Lung (tissue), 12 donors: ENCODE measurements around the gene IGHMBP2. TPM values are rescaled to one million over a fixed set of nuclear protein-coding genes. Genes with fewer than 3 reads are reported as not detected.

Experiments used
- ATAC-seq: fragments of 200-7000 bp; cut with Tn5 transposase; one replicate; pipeline ENCODE4 v1.9.1; 2020; ENCODE audit warnings: moderate number of reproducible peaks; ENCODE audit not compliant: insufficient read depth, low FRiP score
- DNase-seq, 3 donors: peaks; one replicate each; pipeline ENCODE4 v3.0.0-alpha.2; 2013 to 2017
- H3K27ac ChIP-seq, 2 donors: one replicate each; pipeline ENCODE4 v1.5.1; 2013; ENCODE audit warnings: mild to moderate bottlenecking in 2 of 2, moderate library complexity in 2 of 2, control low read depth in 1 of 2, inconsistent platforms in 1 of 2, low read depth in 1 of 2, low read length in 1 of 2
- H3K27me3 ChIP-seq, 3 donors: one replicate each; pipeline ENCODE4 v1.5.1; 2013; ENCODE audit warnings: low read length in 2 of 3; ENCODE audit not compliant: control insufficient read depth in 3 of 3, insufficient read depth in 3 of 3
- H3K36me3 ChIP-seq, 4 donors: one replicate each; pipeline ENCODE4 v1.5.1; 2013; ENCODE audit warnings: low read length in 4 of 4, mild to moderate bottlenecking in 1 of 4, moderate library complexity in 1 of 4; ENCODE audit not compliant: control insufficient read depth in 4 of 4, insufficient read depth in 4 of 4
- H3K4me1 ChIP-seq, 5 donors: one replicate each; pipeline ENCODE4 v1.5.1; 2013; ENCODE audit warnings: low read length in 5 of 5, mild to moderate bottlenecking in 2 of 5, moderate library complexity in 1 of 5; ENCODE audit not compliant: control insufficient read depth in 5 of 5, insufficient read depth in 5 of 5
- H3K4me3 ChIP-seq: one replicate; pipeline ENCODE4 v1.5.1; 2013; ENCODE audit warnings: mild to moderate bottlenecking, control low read depth, moderate library complexity
- H3K9ac ChIP-seq, 2 donors: one replicate each; pipeline ENCODE4 v1.5.1; 2013; ENCODE audit warnings: low read length in 2 of 2, control low read depth in 1 of 2; ENCODE audit not compliant: insufficient read depth in 1 of 2
- H3K9me3 ChIP-seq, 4 donors: one replicate each; pipeline ENCODE4 v1.5.1; 2013; ENCODE audit warnings: low read length in 3 of 4, mild to moderate bottlenecking in 1 of 4, moderate library complexity in 1 of 4; ENCODE audit not compliant: control insufficient read depth in 4 of 4, insufficient read depth in 3 of 4
- WGBS, 2 donors: extraction: QIAGEN DNeasy Blood & Tissue Kit; methylation state at CpG; one replicate each; pipeline ENCODE4 v1.1.7; 2013; 5-methylcytosine and 5-hydroxymethylcytosine counted together
- polyA plus RNA-seq, 2 donors: library from polyadenylated mRNA; stranded (reverse); fragments of 200-250 nt; gene quantifications; one replicate each; pipeline ENCODE4 v1.2.1, GENCODE V29; 2013
- total RNA-seq, 2 donors: library from RNA; depleted of rRNA in 1 of 2; stranded (reverse); fragments of >200 nt in 1 of 2; gene quantifications; one replicate each; pipeline ENCODE4 v1.2.1, GENCODE V29; 2014 to 2021
- TF ChIP-seq, protein P1 (sequence below): IDR thresholded peaks from 2 replicates; pipeline ENCODE4 v1.5.1; 2012; ENCODE audit warnings: mild to moderate bottlenecking; ENCODE audit errors: control extremely low read depth, extremely low read depth
- donor health status: control.
- donor health status: control.
- donor health status: Bipolar disorder and iron deficiency.
- donor health status: healthy.
- donor health status: DM: yes; HTN: yes; CAD: no.

The IGHMBP2 gene
- total and polyA plus RNA-seq, 4 donors: 12.4 to 21.0 (median 17.6) TPM

DNA sequence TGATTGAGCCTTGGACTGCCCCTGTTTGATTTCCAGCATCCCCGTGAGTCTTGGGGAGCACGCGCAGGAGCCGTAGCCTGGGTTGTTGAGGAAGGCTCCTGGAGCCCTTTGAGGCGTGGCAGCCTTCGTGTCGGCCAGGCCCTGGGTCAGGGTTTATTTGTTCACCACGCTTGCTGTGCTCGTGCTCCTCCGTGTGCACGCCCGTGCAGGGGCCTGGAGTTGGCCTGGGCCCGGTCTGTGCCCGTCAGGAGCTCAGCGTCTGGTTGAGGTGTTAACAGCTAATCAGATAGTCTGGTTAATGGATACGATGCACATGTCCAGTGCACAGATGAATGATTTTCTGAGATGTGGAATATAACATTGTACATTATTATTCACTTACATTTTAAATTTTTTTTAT is 8.0 kb downstream of the IGHMBP2 start:
- no peak for DNase-seq
- H3K4me1 ChIP-seq: no peaks in the 10 kb centered on the region
- peaks cover 0 to 2% (median 0%) of the 10 kb centered on the region in 4 donors for H3K9me3 ChIP-seq
- 97 to 98% methylated on average over 16 of the region's 16 CpGs for WGBS, 2 donors
- peaks cover 9 to 46% (median 37%) of the 10 kb centered on the region in 4 donors for H3K36me3 ChIP-seq
- TF ChIP-seq, protein P1, sequence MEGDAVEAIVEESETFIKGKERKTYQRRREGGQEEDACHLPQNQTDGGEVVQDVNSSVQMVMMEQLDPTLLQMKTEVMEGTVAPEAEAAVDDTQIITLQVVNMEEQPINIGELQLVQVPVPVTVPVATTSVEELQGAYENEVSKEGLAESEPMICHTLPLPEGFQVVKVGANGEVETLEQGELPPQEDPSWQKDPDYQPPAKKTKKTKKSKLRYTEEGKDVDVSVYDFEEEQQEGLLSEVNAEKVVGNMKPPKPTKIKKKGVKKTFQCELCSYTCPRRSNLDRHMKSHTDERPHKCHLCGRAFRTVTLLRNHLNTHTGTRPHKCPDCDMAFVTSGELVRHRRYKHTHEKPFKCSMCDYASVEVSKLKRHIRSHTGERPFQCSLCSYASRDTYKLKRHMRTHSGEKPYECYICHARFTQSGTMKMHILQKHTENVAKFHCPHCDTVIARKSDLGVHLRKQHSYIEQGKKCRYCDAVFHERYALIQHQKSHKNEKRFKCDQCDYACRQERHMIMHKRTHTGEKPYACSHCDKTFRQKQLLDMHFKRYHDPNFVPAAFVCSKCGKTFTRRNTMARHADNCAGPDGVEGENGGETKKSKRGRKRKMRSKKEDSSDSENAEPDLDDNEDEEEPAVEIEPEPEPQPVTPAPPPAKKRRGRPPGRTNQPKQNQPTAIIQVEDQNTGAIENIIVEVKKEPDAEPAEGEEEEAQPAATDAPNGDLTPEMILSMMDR: no peak
- no peak for ATAC-seq
- no peaks in the 10 kb centered on the region for H3K27me3 ChIP-seq
- no peak overlapping the region for H3K4me3 ChIP-seq
- no peak overlapping the region for H3K9ac ChIP-seq
- H3K27ac ChIP-seq: no peak overlapping the region

DNA sequence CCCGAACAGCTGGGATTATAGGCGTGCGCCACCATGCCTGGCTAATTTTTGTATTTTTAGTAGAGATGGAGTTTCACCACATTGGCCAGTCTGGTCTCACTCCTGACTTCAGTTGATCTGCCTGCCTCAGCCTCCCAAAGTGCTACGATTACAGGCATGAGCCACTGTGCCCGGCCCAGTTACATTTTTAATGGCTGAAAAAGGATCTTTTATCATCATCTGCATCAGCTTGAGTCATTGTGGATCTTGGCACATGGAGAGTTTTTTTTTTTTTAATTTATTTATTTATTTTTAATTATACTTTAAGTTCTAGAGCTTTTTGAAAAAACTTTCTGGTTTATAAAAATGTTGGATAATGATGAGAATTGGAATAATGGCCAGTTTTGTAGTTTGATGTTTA is 8.6 kb downstream of the IGHMBP2 start:
- no peak for ATAC-seq
- no peak overlapping the region for H3K9ac ChIP-seq
- H3K4me1 ChIP-seq: no peaks in the 10 kb centered on the region
- peaks cover 9 to 47% (median 35%) of the 10 kb centered on the region in 4 donors for H3K36me3 ChIP-seq
- TF ChIP-seq, protein P1: no peak
- H3K27ac ChIP-seq: no peak overlapping the region
- no peak for DNase-seq
- no peak overlapping the region for H3K4me3 ChIP-seq
- 91 to 99% methylated on average over 5 of the region's 5 CpGs for WGBS, 2 donors
- H3K9me3 ChIP-seq: peaks cover 0 to 2% (median 0%) of the 10 kb centered on the region in 4 donors
- H3K27me3 ChIP-seq: no peaks in the 10 kb centered on the region

DNA sequence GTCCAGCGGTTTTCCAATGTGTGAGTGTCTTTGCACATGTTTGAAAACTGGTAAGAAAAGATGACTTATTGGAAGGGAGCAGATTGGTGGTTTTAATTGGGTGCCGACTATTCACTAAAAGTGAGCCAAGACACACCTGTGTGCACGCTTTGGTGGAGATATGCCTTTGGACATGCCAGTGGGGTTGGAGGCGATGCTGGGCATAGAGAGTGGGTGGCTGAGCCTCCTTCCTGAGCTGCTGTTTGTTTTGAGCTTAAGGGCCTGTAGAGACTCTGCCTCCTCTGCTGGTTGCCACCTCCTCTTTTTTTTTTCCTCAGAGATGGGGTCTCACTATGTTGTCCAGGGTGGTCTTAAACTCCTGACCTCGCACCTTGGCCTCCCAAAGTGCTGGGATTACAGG is 9.5 kb downstream of the IGHMBP2 start:
- H3K9me3 ChIP-seq: peaks cover 0 to 2% (median 0%) of the 10 kb centered on the region in 4 donors
- WGBS, 2 donors: 92 to 97% methylated on average over 5 of the region's 5 CpGs
- H3K9ac ChIP-seq: no peak overlapping the region
- TF ChIP-seq, protein P1: no peak
- ATAC-seq (no peak), DNase-seq (no peak)
- no peak overlapping the region for H3K4me3 ChIP-seq
- no peaks in the 10 kb centered on the region for H3K27me3 ChIP-seq
- no peak overlapping the region for H3K27ac ChIP-seq
- H3K4me1 ChIP-seq: no peaks in the 10 kb centered on the region
- peaks cover 9 to 48% (median 33%) of the 10 kb centered on the region in 4 donors for H3K36me3 ChIP-seq

- no peaks in the 10 kb centered on the region for H3K4me1 ChIP-seq
- peaks cover 0 to 2% (median 0%) of the 10 kb centered on the region in 4 donors for H3K9me3 ChIP-seq
- TF ChIP-seq, protein P1: no peak
- ATAC-seq (no peak), DNase-seq (no peak)
- no peak overlapping the region for H3K4me3 ChIP-seq
- 96 to 97% methylated on average over 15 of the region's 15 CpGs for WGBS, 2 donors
- no peak overlapping the region for H3K27ac ChIP-seq
- H3K36me3 ChIP-seq: peaks cover 9 to 49% (median 29%) of the 10 kb centered on the region in 4 donors
- H3K27me3 ChIP-seq: no peaks in the 10 kb centered on the region
- H3K9ac ChIP-seq: no peak overlapping the region
These were observed 11.1 kb downstream of the IGHMBP2 start for GRCh38 chr11:68914761-68915160.
